Endothelial cell of umbilical vein (primary cell): ENCODE measurements around the gene FAM234B.

Experiments used
- JUN ChIP-seq: IDR thresholded peaks from 2 replicates; pipeline ENCODE4 v1.6.1; 2011; ENCODE audit warnings: borderline replicate concordance, low read depth; ENCODE audit not compliant: insufficient read length, insufficient read depth
- POLR2A ChIP-seq: IDR thresholded peaks from 2 replicates; pipeline ENCODE4 v1.6.1; 2012; ENCODE audit warnings: low read depth, mild to moderate bottlenecking, control low read depth, low read length
- POLR2AphosphoS5 ChIP-seq: IDR thresholded peaks from 2 replicates; pipeline ENCODE4 v1.6.1; 2012; ENCODE audit warnings: low read depth, mild to moderate bottlenecking, control low read depth, low read length, moderate library complexity; ENCODE audit not compliant: insufficient read depth
- TF ChIP-seq, protein P1 (sequence below), 2 donors: IDR thresholded peaks; 1 replicate in 1 of 2; 2 replicates in 1 of 2; pipeline ENCODE4 v1.5.1; 2011; ENCODE audit warnings: low read length in 2 of 2, mild to moderate bottlenecking in 2 of 2, moderate library complexity in 2 of 2, control low read depth in 1 of 2, inconsistent platforms in 1 of 2, low read depth in 1 of 2; ENCODE audit not compliant: insufficient read depth in 1 of 2; ENCODE audit errors: extremely low read depth in 1 of 2

DNA sequence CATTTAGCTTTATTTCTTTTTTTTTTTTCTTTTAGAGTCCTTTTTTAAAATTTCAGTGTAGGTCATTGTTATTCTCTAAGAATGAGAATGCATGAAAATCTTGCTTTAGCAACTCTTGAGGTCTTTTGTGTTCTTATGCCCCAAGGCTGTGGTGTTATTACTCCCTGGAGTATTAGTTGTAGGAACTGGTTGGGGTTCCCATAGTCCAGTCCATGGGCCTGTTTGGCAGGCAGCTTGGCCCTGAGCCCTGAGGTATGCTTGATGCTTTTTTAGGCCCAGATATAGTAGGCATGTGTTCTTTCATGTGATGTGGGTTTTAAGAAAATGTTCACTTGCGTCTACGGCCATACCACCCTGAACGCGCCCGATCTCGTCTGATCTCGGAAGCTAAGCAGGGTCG, 1.6 kb downstream of the FAM234B start:
- TF ChIP-seq, protein P1, sequence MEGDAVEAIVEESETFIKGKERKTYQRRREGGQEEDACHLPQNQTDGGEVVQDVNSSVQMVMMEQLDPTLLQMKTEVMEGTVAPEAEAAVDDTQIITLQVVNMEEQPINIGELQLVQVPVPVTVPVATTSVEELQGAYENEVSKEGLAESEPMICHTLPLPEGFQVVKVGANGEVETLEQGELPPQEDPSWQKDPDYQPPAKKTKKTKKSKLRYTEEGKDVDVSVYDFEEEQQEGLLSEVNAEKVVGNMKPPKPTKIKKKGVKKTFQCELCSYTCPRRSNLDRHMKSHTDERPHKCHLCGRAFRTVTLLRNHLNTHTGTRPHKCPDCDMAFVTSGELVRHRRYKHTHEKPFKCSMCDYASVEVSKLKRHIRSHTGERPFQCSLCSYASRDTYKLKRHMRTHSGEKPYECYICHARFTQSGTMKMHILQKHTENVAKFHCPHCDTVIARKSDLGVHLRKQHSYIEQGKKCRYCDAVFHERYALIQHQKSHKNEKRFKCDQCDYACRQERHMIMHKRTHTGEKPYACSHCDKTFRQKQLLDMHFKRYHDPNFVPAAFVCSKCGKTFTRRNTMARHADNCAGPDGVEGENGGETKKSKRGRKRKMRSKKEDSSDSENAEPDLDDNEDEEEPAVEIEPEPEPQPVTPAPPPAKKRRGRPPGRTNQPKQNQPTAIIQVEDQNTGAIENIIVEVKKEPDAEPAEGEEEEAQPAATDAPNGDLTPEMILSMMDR (IDR thresholded peaks at IDR 0.05; ENCODE audit: extremely low read depth in 1 of 2, insufficient read depth in 1 of 2, low read depth in 1 of 2, low read length in 2 of 2): no peak
- no peak for TF ChIP-seq JUN
- TF ChIP-seq POLR2AphosphoS5: no peak
- no peak for TF ChIP-seq POLR2A
